HG02885 (cell line): ENCODE measurements around the gene FAM83F.

Experiments used
- ATAC-seq: cut with Tn5 transposase; IDR thresholded peaks from one replicate; pipeline ENCODE4 v1.9.1; 2021; ENCODE audit warnings: mild to moderate bottlenecking; ENCODE audit not compliant: unreplicated experiment, poor library complexity

The FAM83F gene

GRCh38 chr22:40030758-40031095 is 36.0 kb downstream of the FAM83F start:
- no peak for ATAC-seq

- ATAC-seq: no peak
These were observed 37.2 kb downstream of the FAM83F start for GRCh38 chr22:40031766-40032470.

- no peak for ATAC-seq
These were observed 39.0 kb downstream of the FAM83F start for GRCh38 chr22:40033586-40034380.

- ATAC-seq: no peak
These were observed 40.6 kb downstream of the FAM83F start for GRCh38 chr22:40035351-40035750.

GRCh38 chr22:40036126-40036525 is 41.4 kb downstream of the FAM83F start:
- ATAC-seq: no peak

GRCh38 chr22:40036591-40037225 is 42.0 kb downstream of the FAM83F start:
- ATAC-seq: no peak

GRCh38 chr22:40037320-40037719 is 42.6 kb downstream of the FAM83F start:
- ATAC-seq: no peak

- no peak for ATAC-seq
These were observed 44.8 kb downstream of the FAM83F start for GRCh38 chr22:40039482-40040115.

- no peak for ATAC-seq
These were observed 46.2 kb downstream of the FAM83F start for GRCh38 chr22:40040927-40041326.

- no peak for ATAC-seq
These were observed 46.8 kb downstream of the FAM83F start for GRCh38 chr22:40041366-40042137.

GRCh38 chr22:40042312-40042711 is 47.6 kb downstream of the FAM83F start:
- no peak for ATAC-seq

- no peak for ATAC-seq
These were observed 48.3 kb downstream of the FAM83F start for GRCh38 chr22:40043081-40043480.

- no peak for ATAC-seq
These were observed 49.0 kb downstream of the FAM83F start for GRCh38 chr22:40043793-40044101.

GRCh38 chr22:40044102-40044869 is 49.5 kb downstream of the FAM83F start:
- ATAC-seq: peak; percentile 88

GRCh38 chr22:40044870-40045834 is 50.4 kb downstream of the FAM83F start:
- ATAC-seq: peak; percentile 22

GRCh38 chr22:40046126-40046525 is 51.4 kb downstream of the FAM83F start:
- ATAC-seq: no peak

GRCh38 chr22:40050258-40050657 is 55.5 kb downstream of the FAM83F start:
- peak; percentile 86 for ATAC-seq

GRCh38 chr22:40051322-40051721 is 56.6 kb downstream of the FAM83F start:
- ATAC-seq: no peak
